Psoas muscle (tissue), 8 donors: ENCODE data around the gene GLP2R. TPM values are rescaled to one million over a fixed set of nuclear protein-coding genes. Genes with fewer than 3 reads are reported as not detected.

Experiments used
- ATAC-seq, 4 donors: fragments of 200-7000 bp; cut with Tn5 transposase; one replicate each; pipeline ENCODE4 v1.9.1; 2020; ENCODE audit warnings: moderate library complexity in 3 of 4, mild to moderate bottlenecking in 2 of 4
- DNase-seq, 2 donors: peaks; one replicate each; pipeline ENCODE4 v3.0.0-alpha.2; 2020
- H3K27ac ChIP-seq: fragments of 200-600 bp; one replicate; pipeline ENCODE4 v1.8.0; 2022
- H3K27me3 ChIP-seq, 3 donors: fragments of 200-600 bp in 1 of 3; one replicate each; pipeline versions ENCODE4 v1.6.1 to v1.8.0; 2013 to 2022; ENCODE audit warnings: low read length in 2 of 3, mild to moderate bottlenecking in 2 of 3, moderate library complexity in 1 of 3; ENCODE audit not compliant: insufficient read depth in 3 of 3
- H3K36me3 ChIP-seq, 2 donors: fragments of 200-600 bp in 1 of 2; one replicate each; pipeline versions ENCODE4 v1.6.1 to v1.8.0; 2013 to 2022; ENCODE audit warnings: low read depth in 1 of 2, mild to moderate bottlenecking in 1 of 2, moderate library complexity in 1 of 2; ENCODE audit not compliant: insufficient read depth in 1 of 2
- H3K4me1 ChIP-seq: fragments of 200-600 bp; one replicate; pipeline ENCODE4 v1.8.0; 2022
- H3K4me3 ChIP-seq: fragments of 200-600 bp; one replicate; pipeline ENCODE4 v1.8.0; 2022; ENCODE audit warnings: mild to moderate bottlenecking
- H3K9me3 ChIP-seq: fragments of 200-600 bp; one replicate; pipeline ENCODE4 v1.8.0; 2022
- WGBS, 3 donors: extraction: QIAGEN DNeasy Blood & Tissue Kit; methylation state at CpG; one replicate each; pipeline versions ENCODE4 v1.1.6 to v1.1.7; 2013; 5-methylcytosine and 5-hydroxymethylcytosine counted together
- intact Hi-C, 2 donors: fragments of 100-400 bp; cut with DNase I; formaldehyde crosslinking; loops; one replicate each; pipeline versions ENCODE4 v1.11.0 to v1.14.2; 2022
- polyA plus RNA-seq, 3 donors: library from polyadenylated mRNA; stranded (reverse); fragments of 200-250 nt; gene quantifications; one replicate each; pipeline ENCODE4 v1.2.3, GENCODE V29; 2013
- total RNA-seq, 4 donors: library from RNA; stranded (reverse); fragmentation: NEBNext Ultra II Directional in 2 of 4; extraction: Animal tissue kit (Norgen Biotek cat#: 25700) in 2 of 4; gene quantifications; one replicate each; pipeline versions ENCODE4 v1.2.1 to v1.2.4, GENCODE V29; 2021 to 2023
- TF ChIP-seq, protein P1 (sequence below): fragments of 200-600 bp; IDR thresholded peaks from one replicate; pipeline ENCODE4 v1.8.0; 2022; ENCODE audit warnings: antibody characterized with exemption
- donor health status: healthy with polysubstance abuse.
- donor health status: DM: no; HTN: no; CAD: no; lungs with moderate emphysema.
- donor health status: Bipolar disorder and iron deficiency.
- donor health status: healthy.
- donor health status: DM: yes; HTN: yes; CAD: no.
- donor health status: DM: no; HTN: no; CAD: no.
- donor health status: DM: no; HTN: no; CAD: no.
- donor health status: DM: yes; HTN: yes; CAD: no.

The GLP2R gene
- total and polyA plus RNA-seq, 7 donors, result 0.12 to 0.30 (median 0.17) TPM; not detected in 4

- H3K4me3 ChIP-seq, result no peak overlapping the region
- peaks cover 3% of the 10 kb centered on the region for H3K4me1 ChIP-seq
- no peak overlapping the region for H3K27ac ChIP-seq
- no peaks in the 10 kb centered on the region for H3K9me3 ChIP-seq
- intact Hi-C loops, result no loop called here
- WGBS, 3 donors, result 45 to 59% (median 47%) methylated on average over 7 to 8 of the region's 8 CpGs
- H3K27me3 ChIP-seq, result no peaks in the 10 kb centered on the region
- ATAC-seq, result peak; percentile 68 to 77 (median 74)
- no peaks in the 10 kb centered on the region for H3K36me3 ChIP-seq
- DNase-seq, result no peak
- TF ChIP-seq, protein P1, sequence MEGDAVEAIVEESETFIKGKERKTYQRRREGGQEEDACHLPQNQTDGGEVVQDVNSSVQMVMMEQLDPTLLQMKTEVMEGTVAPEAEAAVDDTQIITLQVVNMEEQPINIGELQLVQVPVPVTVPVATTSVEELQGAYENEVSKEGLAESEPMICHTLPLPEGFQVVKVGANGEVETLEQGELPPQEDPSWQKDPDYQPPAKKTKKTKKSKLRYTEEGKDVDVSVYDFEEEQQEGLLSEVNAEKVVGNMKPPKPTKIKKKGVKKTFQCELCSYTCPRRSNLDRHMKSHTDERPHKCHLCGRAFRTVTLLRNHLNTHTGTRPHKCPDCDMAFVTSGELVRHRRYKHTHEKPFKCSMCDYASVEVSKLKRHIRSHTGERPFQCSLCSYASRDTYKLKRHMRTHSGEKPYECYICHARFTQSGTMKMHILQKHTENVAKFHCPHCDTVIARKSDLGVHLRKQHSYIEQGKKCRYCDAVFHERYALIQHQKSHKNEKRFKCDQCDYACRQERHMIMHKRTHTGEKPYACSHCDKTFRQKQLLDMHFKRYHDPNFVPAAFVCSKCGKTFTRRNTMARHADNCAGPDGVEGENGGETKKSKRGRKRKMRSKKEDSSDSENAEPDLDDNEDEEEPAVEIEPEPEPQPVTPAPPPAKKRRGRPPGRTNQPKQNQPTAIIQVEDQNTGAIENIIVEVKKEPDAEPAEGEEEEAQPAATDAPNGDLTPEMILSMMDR, result no peak
Observed at GRCh38 chr17:9817086-9817485, 8.6 kb upstream of the GLP2R start.

DNA sequence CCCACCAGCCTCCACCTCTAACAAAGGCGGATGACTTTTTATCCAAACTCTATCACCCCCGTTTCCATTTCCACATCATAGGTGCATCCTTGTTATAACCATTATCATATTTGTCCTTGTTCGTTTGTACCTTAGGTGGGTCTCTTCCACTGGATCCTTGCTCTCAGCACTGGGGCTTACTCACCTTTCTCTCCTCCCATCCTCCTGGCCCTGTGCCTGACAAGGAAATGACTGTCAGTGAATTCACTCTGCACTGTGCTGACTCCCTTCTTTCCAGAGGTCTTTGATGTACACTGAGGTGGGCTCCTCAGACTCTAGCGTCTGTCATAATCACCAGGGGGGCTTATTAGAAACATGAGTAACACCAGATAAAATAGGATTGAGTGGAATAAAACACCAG, 7.0 kb upstream of the GLP2R start:
- TF ChIP-seq, protein P1, result no peak
- Histone ChIP-seq H3K27ac (no peak overlapping the region), H3K36me3 (no peaks in the 10 kb centered on the region), H3K4me3 (no peak overlapping the region), H3K27me3 (no peaks in the 10 kb centered on the region), H3K4me1 (peaks cover 3% of the 10 kb centered on the region), H3K9me3 (no peaks in the 10 kb centered on the region)
- ATAC-seq, result no peak
- intact Hi-C loops, result no loop called here
- 73 to 78% (median 77%) methylated on average over 4 of the region's 4 CpGs for WGBS, 3 donors
- DNase-seq, result no peak

GRCh38 chr17:9820448-9820847, 5.3 kb upstream of the GLP2R start:
- ATAC-seq, result no peak
- 70 to 90% (median 88%) methylated on average over 3 of the region's 3 CpGs for WGBS, 3 donors
- intact Hi-C loops, result loop anchor here in 1 of 2 donors (5.0 kb wide), 1 partner anchor 37 kb away; no protein-coding TSS in a partner anchor
- TF ChIP-seq, protein P1, result no peak
- Histone ChIP-seq H3K27ac (no peak overlapping the region), H3K27me3 (no peaks in the 10 kb centered on the region), H3K4me1 (no peaks in the 10 kb centered on the region), H3K36me3 (no peaks in the 10 kb centered on the region), H3K4me3 (no peak overlapping the region), H3K9me3 (no peaks in the 10 kb centered on the region)
- DNase-seq, result no peak

GRCh38 chr17:9821921-9822320, 3.8 kb upstream of the GLP2R start, which contains the start of gene GSG1L2:
Gene GSG1L2 (minus strand): TSS chr17:9822079. CDS start chr17:9822071, 8 bp downstream.
- Histone ChIP-seq H3K27me3 (no peaks in the 10 kb centered on the region), H3K9me3 (no peaks in the 10 kb centered on the region), H3K27ac (no peak within 1 kb of the TSS), H3K4me3 (no peak within 1 kb of the TSS), H3K4me1 (no peaks in the 10 kb centered on the region), H3K36me3 (no peaks in the 10 kb centered on the region)
- ATAC-seq, result no peak
- TF ChIP-seq, protein P1, result no peak
- WGBS, 3 donors, result 51 to 63% (median 63%) methylated on average over 14 to 15 of the region's 15 CpGs
- no peak for DNase-seq
- intact Hi-C loops, result loop anchor here in 1 of 2 donors (5.0 kb wide), 1 partner anchor 35 kb away; no protein-coding TSS in a partner anchor

DNA sequence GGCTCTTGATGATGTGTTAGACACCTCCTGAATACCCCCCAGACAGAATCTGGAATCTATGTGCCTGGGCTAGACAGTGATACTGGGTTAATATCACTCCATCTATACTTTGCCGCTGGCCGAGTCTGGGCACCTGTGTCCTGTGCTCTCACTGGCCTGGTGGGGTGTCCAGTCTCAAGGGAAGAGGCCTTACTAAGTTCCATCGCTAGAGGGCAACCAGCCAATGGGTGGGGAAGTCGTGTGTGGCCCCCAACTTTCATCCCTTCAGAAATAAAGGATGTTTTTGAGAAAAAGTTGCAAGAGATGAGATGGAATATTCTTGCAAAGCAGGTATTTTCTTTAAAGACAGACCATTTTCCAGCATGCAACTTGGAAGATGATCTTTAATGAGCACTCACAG, 1.6 kb upstream of the GLP2R start:
- no peaks in the 10 kb centered on the region for H3K9me3 ChIP-seq
- intact Hi-C loops, result loop anchor here in 1 of 2 donors (5.0 kb wide), 1 partner anchor 33 kb away; no protein-coding TSS in a partner anchor
- TF ChIP-seq, protein P1, result no peak
- H3K27ac ChIP-seq, result no peak overlapping the region
- no peaks in the 10 kb centered on the region for H3K4me1 ChIP-seq
- no peak overlapping the region for H3K4me3 ChIP-seq
- 53 to 61% (median 55%) methylated on average over 4 of the region's 4 CpGs for WGBS, 3 donors
- H3K27me3 ChIP-seq, result no peaks in the 10 kb centered on the region
- DNase-seq (no peak), ATAC-seq (no peak)
- H3K36me3 ChIP-seq, result no peaks in the 10 kb centered on the region
